KOPT-K1 (cell line): ENCODE measurements around the gene FGFRL1.
"Not testable (repeated sequence)": the region's sequence is repeated elsewhere in the genome, so short reads cannot be mapped to it uniquely, and the experiment has no call there.

Experiments used
- H3K27ac ChIP-seq: fragments of 200-600 bp; sonication (generic); 2 replicates; pipeline ENCODE4 v1.5.1; 2016; ENCODE audit warnings: antibody characterized with exemption, mild to moderate bottlenecking, low read depth, low read length; ENCODE audit not compliant: poor library complexity, severe bottlenecking
- H3K36me3 ChIP-seq: fragments of 200-600 bp; sonication (generic); 2 replicates; pipeline ENCODE4 v1.5.1; 2017; ENCODE audit warnings: antibody characterized with exemption, mild to moderate bottlenecking, low read length, moderate library complexity; ENCODE audit not compliant: insufficient read depth
- H3K9me3 ChIP-seq: fragments of 200-600 bp; sonication (generic); 2 replicates; pipeline ENCODE4 v1.5.1; 2017; ENCODE audit warnings: antibody characterized with exemption, low read length, mild to moderate bottlenecking; ENCODE audit not compliant: insufficient read depth, poor library complexity, severe bottlenecking

The FGFRL1 gene

DNA sequence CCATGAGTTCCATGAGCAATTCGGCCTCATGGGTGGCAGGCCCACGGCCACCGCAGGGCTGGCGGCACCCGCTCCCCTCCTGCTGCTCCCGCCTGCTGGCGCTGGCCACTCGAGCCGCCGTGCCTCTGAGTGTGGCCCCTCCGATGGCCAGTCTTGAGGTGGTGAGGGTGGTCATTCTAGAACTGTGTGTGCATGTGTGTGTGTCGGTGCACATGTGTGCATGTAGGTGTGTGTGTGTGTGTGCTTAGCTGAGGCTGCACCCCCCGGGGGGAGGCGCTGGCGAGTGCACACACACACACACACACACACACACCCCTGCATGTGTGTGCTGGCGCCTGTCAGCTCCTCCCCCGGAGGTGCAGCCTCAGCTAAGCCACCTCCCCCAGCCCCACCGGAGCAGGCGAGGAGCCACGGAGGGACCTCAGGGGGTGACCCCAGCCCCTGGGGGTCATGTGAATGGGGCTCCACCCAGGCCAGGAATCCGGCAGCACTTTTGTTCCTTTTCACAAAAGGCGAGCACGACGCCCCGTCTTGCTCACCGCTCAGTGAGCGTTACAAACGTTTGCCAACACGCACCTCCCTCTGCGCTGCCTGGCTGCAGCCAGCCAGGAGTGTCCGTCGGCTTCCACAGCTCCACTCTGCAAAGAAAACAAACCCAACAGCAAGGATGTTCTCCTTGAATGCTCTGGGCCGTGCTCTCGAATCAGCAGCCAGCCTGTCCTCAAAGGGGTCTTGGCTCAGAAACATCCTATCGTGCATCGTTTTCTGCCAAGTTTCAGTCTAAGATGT is 29.9 kb downstream of the FGFRL1 start:
- Histone ChIP-seq H3K27ac (no peak overlapping the region), H3K36me3 (no peaks in the 10 kb centered on the region), H3K9me3 (no peaks in the 10 kb centered on the region)

DNA sequence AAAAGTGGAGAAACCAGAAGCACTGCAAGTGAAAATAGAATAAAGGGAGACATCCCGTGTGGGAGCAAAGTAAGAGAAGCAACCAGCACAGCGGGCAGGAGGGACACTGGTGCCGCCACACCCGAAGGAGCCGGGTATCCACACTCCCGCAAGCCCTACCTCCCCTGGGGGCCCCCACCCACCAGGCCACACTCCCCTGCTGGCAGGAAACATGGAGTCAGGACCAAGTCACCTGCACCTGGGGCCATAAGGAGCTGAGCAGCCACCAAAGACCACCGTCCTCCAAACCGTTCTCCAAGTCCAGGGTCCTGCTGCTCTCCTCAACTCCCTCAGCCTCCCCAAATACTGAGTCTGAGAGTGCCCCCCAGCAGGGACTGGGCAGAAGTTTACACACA is 30.5 kb downstream of the FGFRL1 start:
- Histone ChIP-seq H3K36me3 (no peaks in the 10 kb centered on the region), H3K9me3 (no peaks in the 10 kb centered on the region), H3K27ac (no peak overlapping the region)

DNA sequence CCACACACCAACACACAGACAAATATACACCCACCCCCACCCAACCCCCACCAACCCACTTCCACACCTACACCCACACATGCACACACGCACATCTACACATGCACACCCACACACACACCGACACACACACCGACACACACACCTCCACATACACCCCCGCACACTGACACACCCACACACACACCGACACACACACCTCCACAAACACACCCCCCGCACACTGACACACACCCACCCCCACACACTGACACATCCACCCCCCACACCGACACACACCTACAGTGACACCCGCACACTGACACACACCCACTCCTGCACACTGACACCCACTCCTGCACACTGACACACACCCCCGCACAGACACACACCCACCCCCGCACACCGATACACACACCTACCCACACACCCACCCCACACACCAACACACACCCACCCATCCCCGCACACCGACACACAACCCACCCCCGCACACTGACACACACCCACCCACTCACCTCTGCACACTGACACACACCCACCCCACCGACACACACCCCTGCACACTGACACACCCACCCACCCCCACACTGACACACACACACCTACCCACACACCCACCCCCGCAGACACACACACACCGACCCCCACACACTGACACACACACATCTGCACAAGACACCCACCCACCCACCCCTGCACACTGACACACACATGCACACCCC is 31.1 kb downstream of the FGFRL1 start:
- Histone ChIP-seq H3K9me3 (no peaks in the 10 kb centered on the region), H3K36me3 (no peaks in the 10 kb centered on the region), H3K27ac (no peak overlapping the region)

DNA sequence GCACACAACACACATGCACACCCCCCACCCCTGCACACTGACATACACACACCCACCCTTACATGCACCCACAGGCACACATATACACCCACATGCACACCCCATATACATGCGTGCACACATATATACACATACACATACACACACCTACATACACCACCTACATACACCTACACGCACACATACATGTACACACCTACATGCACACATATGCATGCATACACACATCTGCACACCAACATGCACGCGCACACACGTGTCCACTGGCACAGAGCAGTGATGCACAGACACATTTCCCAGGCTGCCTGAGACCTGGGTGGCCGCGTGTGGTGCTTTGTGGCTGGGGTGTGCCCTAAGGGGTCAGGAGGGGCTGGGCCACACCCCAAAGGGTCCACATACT is 31.7 kb downstream of the FGFRL1 start:
- Histone ChIP-seq H3K36me3 (no peaks in the 10 kb centered on the region), H3K27ac (no peak overlapping the region), H3K9me3 (no peaks in the 10 kb centered on the region)

DNA sequence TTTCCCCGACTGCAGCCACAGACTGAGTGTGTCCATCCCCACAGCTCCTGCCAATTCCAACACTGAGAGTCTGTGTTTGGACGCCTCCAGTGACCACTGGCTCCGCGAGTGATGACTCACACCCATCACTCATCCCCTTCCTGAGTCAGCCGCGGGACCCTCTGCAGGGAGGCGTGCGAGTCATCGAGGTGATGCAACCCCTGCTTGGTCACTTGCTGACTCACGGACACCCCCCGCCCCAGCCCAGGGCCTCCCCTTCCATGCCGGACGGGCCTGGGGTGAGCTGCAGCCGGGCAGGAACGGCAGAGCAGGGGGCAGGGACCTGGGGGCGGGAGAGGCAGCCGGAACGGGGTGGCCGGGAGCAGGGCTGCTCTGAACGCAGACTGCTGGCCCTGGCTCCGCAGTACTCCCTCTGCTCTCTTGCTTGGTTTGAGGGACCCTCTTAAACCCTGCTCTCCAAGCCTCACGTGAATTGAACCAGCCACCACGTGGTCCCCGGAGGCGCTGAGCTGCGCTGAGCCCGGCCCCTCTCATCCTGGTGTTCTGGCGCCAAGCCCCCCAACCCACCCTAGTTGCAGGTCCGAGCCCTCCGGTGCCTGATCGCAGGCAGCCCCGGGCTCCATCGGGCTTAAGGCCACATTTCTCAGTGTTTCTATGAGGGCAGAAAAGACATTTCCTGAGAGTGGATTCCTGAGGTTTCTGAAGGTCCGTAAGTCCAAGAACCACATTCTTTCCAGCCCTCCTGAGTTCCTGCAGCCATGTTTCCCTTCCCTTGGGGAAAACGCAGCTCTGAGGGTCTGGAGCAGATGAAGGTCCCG is 32.4 kb downstream of the FGFRL1 start:
- Histone ChIP-seq H3K36me3 (no peaks in the 10 kb centered on the region), H3K27ac (no peak overlapping the region), H3K9me3 (no peaks in the 10 kb centered on the region)

DNA sequence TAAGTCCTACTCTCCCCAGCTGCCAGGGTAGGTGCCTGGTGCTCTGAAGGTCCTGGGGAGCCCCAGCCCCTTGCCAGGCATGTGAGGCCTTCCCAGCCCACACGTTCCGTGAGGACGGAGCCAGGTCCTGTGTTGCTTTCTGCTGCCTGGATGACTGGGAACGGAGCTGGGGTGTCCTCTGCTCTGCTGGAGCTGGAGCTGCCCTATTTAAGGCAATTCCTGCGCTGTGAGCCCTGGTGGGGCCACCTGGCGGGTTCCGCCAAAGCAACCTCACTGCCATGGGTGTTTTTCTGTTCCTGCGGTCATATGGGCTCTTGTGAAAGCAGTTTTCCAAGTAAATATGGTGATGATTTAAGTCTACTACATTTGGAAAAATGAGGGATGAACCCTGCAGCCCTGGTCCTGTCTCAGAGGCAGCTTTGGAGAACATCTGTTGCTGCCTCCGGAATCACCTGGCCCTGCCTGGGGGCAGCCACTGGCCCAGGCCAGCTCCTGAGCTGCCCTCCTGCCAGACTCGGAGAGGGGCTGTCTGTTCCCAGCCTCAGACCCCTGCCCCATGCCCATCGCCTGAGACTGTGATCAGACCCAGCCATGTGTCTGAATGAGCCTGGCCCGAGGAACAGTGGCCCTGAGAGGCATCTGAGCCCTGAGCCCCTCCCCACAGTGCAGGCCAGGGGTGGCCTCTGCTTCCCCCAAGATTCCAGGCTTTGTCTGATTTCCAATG is 33.2 kb downstream of the FGFRL1 start:
- Histone ChIP-seq H3K9me3 (no peaks in the 10 kb centered on the region), H3K36me3 (no peaks in the 10 kb centered on the region), H3K27ac (no peak overlapping the region)

DNA sequence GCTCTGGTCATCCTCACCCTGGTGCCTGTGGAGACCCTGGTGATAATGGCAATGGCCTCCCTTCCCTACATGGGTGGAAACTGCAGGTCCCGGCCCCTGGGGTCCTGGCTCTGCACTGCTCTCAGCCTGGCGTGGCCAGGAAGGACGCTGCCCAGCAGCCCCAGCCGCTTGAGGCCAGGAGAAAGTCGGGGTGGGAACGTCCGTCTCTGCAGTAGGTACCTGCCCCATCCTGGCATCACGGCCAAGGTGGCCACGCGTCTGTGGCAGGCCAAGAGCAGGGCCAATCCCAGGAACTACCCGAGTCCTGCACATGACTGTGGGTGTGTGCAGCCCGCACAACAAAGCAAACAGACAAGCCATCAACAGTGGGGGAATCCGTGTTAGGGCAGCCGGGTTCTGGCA is 33.8 kb downstream of the FGFRL1 start:
- H3K27ac ChIP-seq = no peak overlapping the region
- H3K36me3 ChIP-seq = no peaks in the 10 kb centered on the region
- no peaks in the 10 kb centered on the region for H3K9me3 ChIP-seq

DNA sequence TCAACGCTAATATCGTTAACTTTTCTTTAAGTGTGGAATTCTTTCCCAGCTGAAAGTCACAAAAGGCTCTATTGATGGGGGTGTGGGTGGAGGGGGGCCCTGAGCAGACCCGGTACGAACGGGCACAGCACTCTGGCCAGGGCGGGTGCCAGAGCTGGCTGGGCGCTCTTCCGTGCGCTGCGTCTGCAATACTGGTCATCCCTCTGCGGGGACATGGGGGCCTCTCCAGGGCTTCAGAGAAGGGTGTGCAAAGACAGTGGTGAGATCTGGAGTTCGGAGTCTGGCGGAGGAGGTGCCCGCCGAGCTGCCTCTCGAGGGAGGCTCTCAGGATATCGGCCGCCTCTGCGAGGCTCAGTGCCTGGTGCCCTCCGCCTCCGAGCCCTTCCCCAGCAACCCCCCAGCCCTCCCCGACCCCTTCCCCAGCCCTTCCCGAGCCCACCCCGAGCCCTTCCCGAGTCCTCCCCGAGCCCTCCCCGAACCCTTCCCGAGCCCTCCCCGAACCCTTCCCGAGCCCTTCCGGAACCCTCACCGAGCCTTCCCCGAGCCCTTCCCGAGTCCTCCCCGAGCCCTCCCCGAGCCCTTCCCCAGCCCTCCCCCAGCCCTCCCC is 34.3 kb downstream of the FGFRL1 start:
- Histone ChIP-seq H3K27ac (no peak overlapping the region), H3K36me3 (no peaks in the 10 kb centered on the region), H3K9me3 (no peaks in the 10 kb centered on the region)

DNA sequence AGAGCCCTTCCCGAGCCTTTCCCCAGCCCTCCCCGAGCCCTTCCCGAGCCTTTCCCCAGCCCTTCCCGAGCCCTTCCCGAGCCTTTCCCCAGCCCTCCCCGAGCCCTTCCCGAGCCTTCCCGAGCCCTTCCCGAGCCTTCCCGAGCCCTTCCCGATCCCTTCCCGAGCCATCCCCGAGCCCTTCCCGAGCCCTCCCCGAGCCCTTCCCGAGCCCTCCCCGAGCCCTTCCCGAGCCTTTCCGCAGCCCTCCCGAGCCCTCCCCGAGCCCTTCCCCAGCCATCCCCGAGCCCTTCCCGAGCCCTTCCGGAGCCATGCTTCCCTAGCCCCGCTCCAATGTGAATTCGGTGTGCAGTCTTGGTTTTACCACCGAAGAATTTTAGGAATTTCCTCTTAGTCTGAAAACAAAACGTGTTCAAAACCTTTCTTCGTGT is 35.2 kb downstream of the FGFRL1 start:
- not testable (repeated sequence) for H3K9me3 ChIP-seq, H3K27ac ChIP-seq, H3K36me3 ChIP-seq

DNA sequence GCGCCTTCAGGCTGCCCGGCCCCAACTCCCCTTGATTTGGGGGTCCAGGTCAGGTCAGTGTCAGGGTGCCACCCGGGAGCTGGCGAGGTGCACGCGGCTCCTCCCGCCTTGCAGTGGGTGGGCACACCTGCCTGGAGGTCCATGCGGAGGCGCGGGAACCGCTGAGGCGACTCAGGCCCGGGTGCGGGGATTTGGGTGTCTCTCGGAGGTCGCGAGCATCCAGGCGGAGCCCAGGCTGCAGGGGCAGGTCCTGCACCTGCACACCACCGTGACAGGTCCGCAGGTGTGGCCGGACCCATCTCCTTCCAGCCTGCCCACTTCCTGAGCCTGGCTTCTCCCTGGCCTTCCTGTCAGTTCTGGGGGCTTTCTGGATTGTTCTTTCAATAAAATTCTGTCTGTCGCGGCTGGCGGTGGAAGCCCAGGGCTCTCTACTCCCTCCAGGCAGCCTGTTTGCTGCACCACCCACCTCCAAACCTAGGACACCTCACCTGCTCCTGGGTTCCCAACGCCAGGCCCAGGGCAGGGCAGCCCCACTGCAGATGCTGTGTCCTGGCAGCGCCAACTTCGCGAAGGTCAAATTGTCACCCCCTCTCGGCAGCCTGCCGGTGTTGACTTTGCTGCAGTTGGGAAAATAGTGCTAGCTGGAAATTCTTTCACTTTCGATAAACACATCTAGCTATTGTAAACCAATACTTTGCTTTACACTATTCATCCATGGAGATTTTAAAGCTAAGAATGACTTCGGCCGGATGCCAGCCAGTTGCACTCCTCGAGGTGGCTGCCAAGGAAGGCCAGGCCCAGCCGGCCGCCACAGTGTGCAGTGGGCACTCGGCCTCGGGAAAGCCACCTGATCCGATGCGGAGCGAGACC is 35.9 kb downstream of the FGFRL1 start:
- Histone ChIP-seq H3K27ac (no peak overlapping the region), H3K9me3 (no peaks in the 10 kb centered on the region), H3K36me3 (no peaks in the 10 kb centered on the region)

DNA sequence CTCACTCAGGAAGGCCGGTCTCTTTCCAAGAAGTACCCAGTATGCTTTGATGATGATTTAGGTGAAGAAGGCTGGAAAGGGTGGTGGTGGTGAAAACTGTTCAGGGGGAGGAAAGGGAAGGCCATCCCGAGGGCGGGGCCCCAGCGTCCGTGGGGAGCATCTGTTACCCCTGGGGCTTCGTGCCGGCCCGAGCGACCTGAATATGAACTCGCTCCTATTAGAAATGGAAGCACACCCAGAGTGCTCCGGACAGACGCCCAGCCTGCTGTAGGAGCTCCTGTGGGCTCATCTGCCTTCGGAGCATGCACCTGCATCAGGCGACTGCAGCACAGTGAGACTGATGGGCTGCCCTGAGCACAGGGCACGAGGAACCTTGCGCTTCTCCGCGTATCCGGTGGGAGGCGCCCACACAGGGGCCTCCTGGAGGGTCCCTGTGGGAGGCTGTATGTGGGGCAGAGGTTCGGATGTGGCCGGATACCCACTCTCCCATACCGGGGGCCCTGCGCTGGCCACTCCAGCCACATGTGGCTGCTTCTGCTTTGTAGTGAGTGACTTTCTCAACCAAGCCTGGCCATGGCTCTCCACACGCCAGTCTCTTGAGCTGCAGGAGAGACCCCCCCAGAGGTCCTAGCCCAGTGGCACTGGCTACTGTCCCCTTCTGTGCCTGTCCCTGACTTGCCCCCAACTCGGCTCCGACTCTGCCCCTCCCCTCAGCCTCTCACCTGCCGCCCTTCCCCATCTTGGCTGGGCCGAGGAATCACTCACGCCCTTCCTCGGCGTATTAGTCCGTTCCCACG is 36.7 kb downstream of the FGFRL1 start:
- Histone ChIP-seq H3K36me3 (no peaks in the 10 kb centered on the region), H3K27ac (no peak overlapping the region), H3K9me3 (no peaks in the 10 kb centered on the region)

DNA sequence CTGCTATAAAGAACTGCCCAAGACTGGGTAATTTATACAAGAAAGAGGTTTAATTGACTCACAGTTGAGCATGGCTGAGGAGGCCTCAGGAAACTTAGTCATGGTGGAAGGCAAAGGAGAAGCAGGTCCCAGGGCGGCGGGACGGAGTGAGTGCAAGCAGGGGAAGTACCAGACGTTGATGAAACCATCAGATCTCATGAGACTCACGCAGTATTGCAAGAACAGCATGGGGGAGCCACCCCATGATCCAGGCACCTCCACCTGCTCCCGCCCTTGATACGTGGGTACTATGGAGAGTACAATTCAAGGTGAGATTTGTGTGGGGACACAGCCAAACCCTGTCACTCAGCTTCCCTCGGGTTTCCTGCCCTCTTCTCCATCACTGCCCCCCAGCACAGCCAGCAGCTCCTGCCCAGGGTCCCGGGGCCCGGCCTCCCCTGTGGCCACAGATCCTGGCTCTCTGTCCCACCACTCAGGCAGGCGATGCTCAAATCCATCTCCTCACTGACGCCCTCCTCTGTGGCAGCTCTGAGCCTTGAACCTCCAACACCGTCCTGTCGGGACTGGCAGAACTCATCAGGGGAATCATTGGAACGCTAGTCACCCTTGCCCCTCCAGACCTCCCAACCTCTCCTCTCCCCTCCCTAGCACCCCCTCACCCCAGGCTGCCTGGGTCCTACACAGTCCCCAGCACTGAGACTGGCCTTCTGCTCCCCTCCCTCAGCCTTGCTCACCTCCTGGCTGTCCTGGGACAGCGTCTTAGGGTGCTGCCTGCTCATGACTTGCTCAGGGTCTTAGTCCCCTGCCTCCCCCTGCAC is 37.6 kb downstream of the FGFRL1 start:
- Histone ChIP-seq H3K36me3 (no peaks in the 10 kb centered on the region), H3K9me3 (no peaks in the 10 kb centered on the region), H3K27ac (no peak overlapping the region)

DNA sequence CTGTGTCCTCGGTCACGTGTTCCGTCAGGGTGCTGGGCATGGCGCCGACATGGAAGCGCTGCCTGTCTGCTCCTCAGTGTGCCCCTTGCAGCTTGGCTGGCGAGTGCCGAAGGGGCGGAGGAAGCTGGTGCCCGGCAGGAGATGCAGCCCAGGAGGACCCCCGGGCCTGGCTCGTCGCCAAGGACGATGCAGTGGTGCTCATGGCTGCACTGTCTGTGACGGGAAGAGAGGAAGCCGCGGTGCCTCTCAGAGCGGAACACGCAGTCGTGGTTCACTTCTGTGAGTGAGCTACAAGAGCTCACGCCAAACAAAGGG is 38.1 kb downstream of the FGFRL1 start:
- H3K36me3 ChIP-seq = no peaks in the 10 kb centered on the region
- no peaks in the 10 kb centered on the region for H3K9me3 ChIP-seq
- no peak overlapping the region for H3K27ac ChIP-seq
